Measurements from ENCODE around the gene SMARCAL1. TPM values are rescaled to one million over a fixed set of nuclear protein-coding genes. Genes with fewer than 3 reads are reported as not detected.
A peak's percentile ranks its signal among the peaks of the same experiment; 100 is the strongest.

Gene SMARCAL1
- total and polyA plus RNA-seq, 8 donors: 5.8 to 152 (median 18.3) TPM

DNA sequence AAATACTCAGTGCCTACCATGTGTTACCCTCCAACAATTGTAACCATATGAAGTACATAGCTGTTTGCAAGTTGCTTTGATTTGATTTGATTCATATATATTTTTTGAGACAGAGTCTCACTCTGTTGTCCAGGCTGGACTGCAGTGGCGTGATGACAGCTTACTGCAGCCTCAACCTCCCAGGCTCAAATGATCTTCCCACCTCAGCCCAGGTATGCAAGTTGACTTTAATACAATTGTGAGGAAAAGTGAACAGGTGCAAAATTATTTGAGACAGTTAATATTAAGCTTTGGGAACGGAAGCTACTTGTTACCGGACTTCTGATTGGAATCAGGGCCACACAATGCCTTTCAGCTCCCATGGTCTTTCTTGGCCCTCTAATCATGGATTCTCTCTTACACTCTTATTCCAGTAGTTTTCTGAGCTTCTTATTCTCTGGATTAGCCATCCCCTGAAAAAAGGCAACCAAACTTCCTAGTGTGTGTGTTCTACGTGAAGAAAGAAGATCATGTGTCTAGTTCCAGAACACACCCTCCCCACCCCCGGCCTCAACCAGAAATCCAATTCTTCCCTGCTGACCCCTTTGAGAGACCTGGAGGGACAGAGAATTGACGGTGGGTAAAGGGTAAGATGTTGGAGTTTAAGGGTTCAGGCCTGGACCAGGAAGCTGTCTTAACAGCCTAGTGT is 85.2 kb downstream of the SMARCAL1 start:
- 81 to 87% (median 84%) methylated on average over 6 of the region's 6 CpGs for WGBS, 5 donors
- H3K27me3 ChIP-seq: no peaks in the 10 kb centered on the region
- intact Hi-C loops (cut with DNase I; ENCODE audit: low total_unique reads): no loop called here
- H3K27ac ChIP-seq: peak overlapping the region in 4 of 5 donors; percentile 84 to 89 (median 85)
- H3K9me3 ChIP-seq: no peaks in the 10 kb centered on the region
- no peak for TF ChIP-seq EP300 (IDR thresholded peaks at IDR 0.05)
- TF ChIP-seq POLR2A (IDR thresholded peaks at IDR 0.05): no peak
- TF ChIP-seq, protein P1, sequence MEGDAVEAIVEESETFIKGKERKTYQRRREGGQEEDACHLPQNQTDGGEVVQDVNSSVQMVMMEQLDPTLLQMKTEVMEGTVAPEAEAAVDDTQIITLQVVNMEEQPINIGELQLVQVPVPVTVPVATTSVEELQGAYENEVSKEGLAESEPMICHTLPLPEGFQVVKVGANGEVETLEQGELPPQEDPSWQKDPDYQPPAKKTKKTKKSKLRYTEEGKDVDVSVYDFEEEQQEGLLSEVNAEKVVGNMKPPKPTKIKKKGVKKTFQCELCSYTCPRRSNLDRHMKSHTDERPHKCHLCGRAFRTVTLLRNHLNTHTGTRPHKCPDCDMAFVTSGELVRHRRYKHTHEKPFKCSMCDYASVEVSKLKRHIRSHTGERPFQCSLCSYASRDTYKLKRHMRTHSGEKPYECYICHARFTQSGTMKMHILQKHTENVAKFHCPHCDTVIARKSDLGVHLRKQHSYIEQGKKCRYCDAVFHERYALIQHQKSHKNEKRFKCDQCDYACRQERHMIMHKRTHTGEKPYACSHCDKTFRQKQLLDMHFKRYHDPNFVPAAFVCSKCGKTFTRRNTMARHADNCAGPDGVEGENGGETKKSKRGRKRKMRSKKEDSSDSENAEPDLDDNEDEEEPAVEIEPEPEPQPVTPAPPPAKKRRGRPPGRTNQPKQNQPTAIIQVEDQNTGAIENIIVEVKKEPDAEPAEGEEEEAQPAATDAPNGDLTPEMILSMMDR (IDR thresholded peaks at IDR 0.05): no peak
- no peak for TF ChIP-seq POLR2AphosphoS5 (IDR thresholded peaks at IDR 0.05)
- H3K4me1 ChIP-seq: peaks cover 29 to 46% (median 39%) of the 10 kb centered on the region in 4 donors
- H3K36me3 ChIP-seq: peaks cover 27 to 29% (median 28%) of the 10 kb centered on the region in 4 donors
- no peak for DNase-seq
- peak overlapping the region; percentile 64 to 95 (median 86) for H3K4me3 ChIP-seq

DNA sequence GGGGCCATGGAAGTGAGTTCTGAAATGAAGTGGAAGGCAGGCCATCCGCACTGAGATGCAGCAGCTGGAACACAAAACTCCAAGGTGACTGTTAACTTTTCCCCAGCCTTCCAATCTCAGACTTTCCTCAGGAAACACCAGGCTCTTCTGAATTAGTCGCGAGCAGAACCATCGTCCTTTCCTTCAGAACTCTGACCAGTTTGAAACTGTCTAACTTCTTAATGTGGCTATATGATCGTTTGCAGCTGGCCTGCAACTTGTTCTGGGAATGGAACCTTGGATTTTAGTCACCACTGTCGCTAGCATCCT is 85.7 kb downstream of the SMARCAL1 start:
- TF ChIP-seq POLR2AphosphoS5 (IDR thresholded peaks at IDR 0.05) (no peak), EP300 (IDR thresholded peaks at IDR 0.05) (no peak), POLR2A (IDR thresholded peaks at IDR 0.05) (no peak)
- TF ChIP-seq, protein P1 (IDR thresholded peaks at IDR 0.05): no peak
- no peaks in the 10 kb centered on the region for H3K27me3 ChIP-seq
- H3K27ac ChIP-seq: peak overlapping the region; percentile 75 to 89 (median 84)
- H3K36me3 ChIP-seq: peaks cover 31 to 34% (median 33%) of the 10 kb centered on the region in 4 donors
- whole genome bisulfite sequencing, 5 donors: 19 to 30% (median 21%) methylated on average over 6 of the region's 6 CpGs
- no peak for DNase-seq
- H3K9me3 ChIP-seq: no peaks in the 10 kb centered on the region
- H3K4me3 ChIP-seq: peak overlapping the region; percentile 64 to 95 (median 86)
- H3K4me1 ChIP-seq: peaks cover 29 to 50% (median 41%) of the 10 kb centered on the region in 4 donors
- intact Hi-C loops (cut with DNase I; ENCODE audit: low total_unique reads): no loop called here

DNA sequence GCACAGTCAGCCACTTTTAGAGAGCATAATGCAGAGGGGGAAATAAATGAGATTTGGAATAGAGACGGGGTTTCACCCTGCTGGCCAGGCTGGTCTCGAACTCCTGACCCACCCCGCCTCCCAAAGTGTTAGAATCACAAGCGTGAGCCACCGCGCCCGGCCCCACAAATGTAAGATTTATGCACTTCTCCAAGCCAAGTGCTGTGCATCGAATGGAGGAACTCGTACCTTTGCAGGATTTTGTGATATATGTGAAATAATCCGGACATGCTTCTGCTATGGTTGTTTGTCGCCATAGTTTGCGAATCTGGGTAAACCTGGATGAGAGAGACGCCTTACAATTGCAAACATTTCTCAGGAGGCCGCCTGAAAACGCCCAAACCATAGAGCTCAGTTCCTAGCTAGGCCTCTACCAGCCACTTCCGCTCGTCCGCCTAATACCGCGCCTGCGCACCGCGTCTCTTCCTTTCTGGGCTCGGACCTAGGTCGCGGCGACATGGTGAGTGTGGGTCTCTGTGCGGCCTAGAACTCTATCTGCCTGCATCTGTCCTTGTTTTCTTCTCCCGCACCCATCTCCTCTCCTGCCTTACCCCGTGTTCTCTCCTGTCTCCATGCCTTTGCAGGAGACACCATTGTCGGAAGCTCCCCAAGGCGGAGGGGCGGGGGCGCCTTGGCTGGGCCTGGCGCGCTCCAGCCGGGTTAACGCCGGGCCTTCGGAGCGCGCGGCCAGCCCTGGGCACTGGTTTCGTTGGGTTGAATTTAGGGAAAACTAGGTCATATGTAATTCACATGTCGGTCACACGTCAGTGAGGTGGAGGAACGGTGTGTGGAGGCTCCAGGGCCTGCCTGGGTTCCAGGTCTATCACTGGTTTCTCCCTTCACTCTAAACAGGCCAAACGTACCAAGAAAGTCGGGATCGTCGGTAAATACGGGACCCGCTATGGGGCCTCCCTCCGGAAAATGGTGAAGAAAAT is 86.4 kb downstream of the SMARCAL1 start, which contains the start of gene RPL37A:
RPL37A (plus strand) TSS at position 466 of the 974 bp plus-strand sequence; CDS start at position 497, 31 bp downstream.
- peak; percentile 93 to 99 for DNase-seq
- Histone ChIP-seq H3K27ac (peak within 1 kb of the TSS; percentile 75 to 89 (median 84)), H3K36me3 (peaks cover 37 to 40% (median 40%) of the 10 kb centered on the region in 4 donors), H3K9me3 (no peaks in the 10 kb centered on the region), H3K4me3 (peak within 1 kb of the TSS; percentile 64 to 95 (median 86)), H3K27me3 (no peaks in the 10 kb centered on the region), H3K4me1 (peaks cover 29 to 56% (median 44%) of the 10 kb centered on the region in 4 donors)
- intact Hi-C loops (cut with DNase I; ENCODE audit: low total_unique reads): no loop called here
- TF ChIP-seq POLR2A (IDR thresholded peaks at IDR 0.05): peak in 2 of 4 donors; percentile 67 to 92
- peak; percentile 90 to 100 (median 96) for TF ChIP-seq POLR2AphosphoS5 (IDR thresholded peaks at IDR 0.05)
- TF ChIP-seq EP300 (IDR thresholded peaks at IDR 0.05): no peak
- TF ChIP-seq, protein P1 (IDR thresholded peaks at IDR 0.05): peak in 1 of 7 experiments; percentile 17
- 0 to 1% (median 0%) methylated on average over 53 to 54 of the region's 54 CpGs for WGBS, 5 donors

DNA sequence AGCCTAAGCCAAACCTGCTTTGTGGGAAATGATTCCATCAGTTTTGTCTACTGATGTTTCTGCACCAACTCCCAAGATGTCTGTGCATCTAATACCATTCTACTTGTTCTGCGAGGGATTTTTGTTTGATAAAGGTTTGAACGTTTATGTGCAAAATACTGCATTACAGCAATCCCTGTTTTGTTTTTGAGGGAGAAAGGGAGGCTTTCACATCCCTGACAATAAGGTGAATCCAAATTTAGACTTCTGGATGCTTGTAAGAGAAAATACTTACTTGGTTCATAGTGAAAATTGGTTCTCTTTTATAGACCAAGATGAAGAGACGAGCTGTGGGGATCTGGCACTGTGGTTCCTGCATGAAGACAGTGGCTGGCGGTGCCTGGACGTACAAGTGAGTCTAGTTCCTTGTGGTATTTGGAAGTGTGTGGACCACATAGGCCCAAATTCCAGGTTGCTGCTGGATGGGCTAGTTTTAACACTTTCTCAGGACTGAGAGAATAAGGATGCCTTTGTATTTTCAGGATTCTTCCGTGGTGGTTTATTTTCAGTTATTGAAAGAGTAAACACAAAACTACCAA is 87.4 kb downstream of the SMARCAL1 start:
- Histone ChIP-seq H3K9me3 (no peaks in the 10 kb centered on the region), H3K27me3 (no peaks in the 10 kb centered on the region), H3K4me1 (peaks cover 29 to 60% (median 46%) of the 10 kb centered on the region in 4 donors), H3K36me3 (peaks cover 41 to 51% (median 50%) of the 10 kb centered on the region in 4 donors), H3K4me3 (peak overlapping the region; percentile 64 to 95 (median 86)), H3K27ac (peak overlapping the region in 4 of 5 donors; percentile 84 to 89 (median 85))
- peak in 1 of 2 donors; percentile 33 for DNase-seq
- intact Hi-C loops (cut with DNase I; ENCODE audit: low total_unique reads): no loop called here
- TF ChIP-seq POLR2A (IDR thresholded peaks at IDR 0.05) (no peak), EP300 (IDR thresholded peaks at IDR 0.05) (no peak), POLR2AphosphoS5 (IDR thresholded peaks at IDR 0.05) (no peak)
- TF ChIP-seq, protein P1 (IDR thresholded peaks at IDR 0.05): no peak
- 6 to 12% (median 9%) methylated on average over 6 of the region's 6 CpGs for WGBS, 5 donors
